NT2/D1 (cell line): ENCODE results near the gene RASL12.

ENCODE experiments used
- SUZ12 ChIP-seq: IDR thresholded peaks from 2 replicates; pipeline ENCODE4 v1.6.1; 2011; ENCODE audit not compliant: insufficient read length, insufficient read depth; ENCODE audit errors: extremely low read depth
- YY1 ChIP-seq: IDR thresholded peaks from 2 replicates; pipeline ENCODE4 v1.6.1; 2011; ENCODE audit not compliant: insufficient read length, insufficient read depth
- ZNF274 ChIP-seq: IDR thresholded peaks from 2 replicates; pipeline ENCODE4 v1.6.1; 2011; ENCODE audit warnings: mild to moderate bottlenecking, low read depth, low read length

- TF ChIP-seq ZNF274 (no peak), YY1 (no peak), SUZ12 (no peak)
Measured at GRCh38 chr15:65101891-65102708, 34.3 kb upstream of the RASL12 start.
